ENCODE results near the gene ADK. TPM values are rescaled to one million over a fixed set of nuclear protein-coding genes. Genes with fewer than 3 reads are reported as not detected.
A peak's percentile ranks its signal among the peaks of the same experiment; 100 is the strongest.
"Not testable (repeated sequence)": the region's sequence is repeated elsewhere in the genome, so short reads cannot be mapped to it uniquely, and the experiment has no call there.

The ADK gene
- total and polyA plus RNA-seq, 4 experiments from 2014 or later, result 33.7 to 66.6 (median 51.0) TPM

DNA sequence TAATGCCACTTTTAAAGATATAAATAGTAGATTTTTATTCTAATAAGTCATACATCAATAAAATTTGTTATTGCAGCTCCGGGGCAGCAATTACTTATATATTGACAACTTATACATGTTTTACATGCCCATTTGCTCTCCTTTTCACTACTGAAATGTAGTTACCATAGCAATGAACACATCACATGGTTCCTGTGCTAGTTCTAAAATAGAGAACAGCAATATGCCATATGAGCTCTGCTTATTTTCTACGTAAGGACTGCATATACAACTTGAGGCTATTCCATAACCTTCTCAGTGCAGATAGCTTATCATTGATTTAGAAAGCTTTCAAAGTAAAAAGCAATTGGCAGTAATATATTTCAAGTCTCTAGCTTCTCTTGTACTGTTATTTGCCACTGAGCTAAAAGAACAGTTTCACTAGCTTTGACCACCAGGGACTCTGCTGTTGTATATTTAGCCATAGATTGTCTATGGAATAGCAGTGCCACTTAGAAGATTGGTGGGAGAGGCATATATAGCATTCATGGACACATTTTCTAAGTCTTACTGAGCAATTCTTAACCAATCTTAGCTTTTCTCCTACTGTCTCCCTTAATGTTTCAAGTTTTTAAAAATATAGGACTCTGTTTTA, 405.2 kb downstream of the ADK start:
- H3K36me3 ChIP-seq (ENCODE audit: insufficient read depth, low read length), result no peaks in the 10 kb centered on the region
- POLR2A ChIA-PET (ENCODE audit: partially characterized antibody), result no interaction called here
- Mint-ChIP-seq H3K27me3 (no peaks in the 10 kb centered on the region), H3K27ac (no peak overlapping the region), H3K36me3 (peaks cover 10 to 29% of the 10 kb centered on the region in 2 donors), H3K4me1 (peaks cover 0 to 5% (median 1%) of the 10 kb centered on the region in 4 donors), H3K9me3 (no peaks in the 10 kb centered on the region), H3K4me3 (no peak overlapping the region)
- H3K27me3 ChIP-seq (ENCODE audit: insufficient read depth, low read length), result no peaks in the 10 kb centered on the region
- H3K4me3 ChIP-seq (ENCODE audit: low read length in 2 of 2), result no peak overlapping the region
- H3K27ac ChIP-seq (ENCODE audit: low read depth, low read length), result no peak overlapping the region
- CTCF ChIA-PET (ENCODE audit: partially characterized antibody), result no interaction called here
- intact Hi-C loops (cut with micrococcal nuclease), result no loop called here
- H3K4me1 ChIP-seq (ENCODE audit: insufficient read depth, low read length), result no peaks in the 10 kb centered on the region
- no peak for DNase-seq
- H3K9me3 ChIP-seq (ENCODE audit: control insufficient read depth in 1 of 2, low read length in 2 of 2), result no peaks in the 10 kb centered on the region

DNA sequence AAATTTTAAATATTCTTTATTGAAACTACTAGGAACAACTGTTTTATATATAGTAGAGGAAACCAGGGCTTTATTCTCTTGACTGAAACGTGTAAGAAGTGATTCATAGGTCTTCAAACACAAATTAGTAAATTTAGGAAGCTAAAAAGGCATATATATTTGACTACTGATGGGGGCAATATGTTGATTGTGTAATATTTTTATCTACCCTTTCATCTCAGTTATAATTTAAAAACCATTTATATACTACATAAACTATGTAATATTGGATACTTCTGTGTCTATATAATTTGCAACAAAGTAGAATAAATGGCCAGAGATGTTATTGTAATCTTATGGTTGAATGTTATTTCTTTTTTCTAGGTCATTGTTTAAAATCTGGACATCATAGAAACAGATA, 406.1 kb downstream of the ADK start:
- ChIA-PET CTCF (ENCODE audit: partially characterized antibody) (no interaction called here), POLR2A (ENCODE audit: partially characterized antibody) (no interaction called here)
- no peaks in the 10 kb centered on the region for H3K4me1 ChIP-seq (ENCODE audit: insufficient read depth, low read length)
- Mint-ChIP-seq H3K9me3 (no peaks in the 10 kb centered on the region), H3K4me3 (no peak overlapping the region), H3K27me3 (no peaks in the 10 kb centered on the region), H3K27ac (peak overlapping the region in 1 of 7 donors; percentile 15), H3K36me3 (peaks cover 10 to 28% of the 10 kb centered on the region in 2 donors), H3K4me1 (peaks cover 0 to 5% (median 1%) of the 10 kb centered on the region in 4 donors)
- no peaks in the 10 kb centered on the region for H3K27me3 ChIP-seq (ENCODE audit: insufficient read depth, low read length)
- intact Hi-C loops (cut with micrococcal nuclease), result no loop called here
- no peak for DNase-seq
- H3K9me3 ChIP-seq (ENCODE audit: control insufficient read depth in 1 of 2, low read length in 2 of 2), result no peaks in the 10 kb centered on the region
- H3K4me3 ChIP-seq (ENCODE audit: low read length in 2 of 2), result no peak overlapping the region
- H3K27ac ChIP-seq (ENCODE audit: low read depth, low read length), result no peak overlapping the region
- no peaks in the 10 kb centered on the region for H3K36me3 ChIP-seq (ENCODE audit: insufficient read depth, low read length)

DNA sequence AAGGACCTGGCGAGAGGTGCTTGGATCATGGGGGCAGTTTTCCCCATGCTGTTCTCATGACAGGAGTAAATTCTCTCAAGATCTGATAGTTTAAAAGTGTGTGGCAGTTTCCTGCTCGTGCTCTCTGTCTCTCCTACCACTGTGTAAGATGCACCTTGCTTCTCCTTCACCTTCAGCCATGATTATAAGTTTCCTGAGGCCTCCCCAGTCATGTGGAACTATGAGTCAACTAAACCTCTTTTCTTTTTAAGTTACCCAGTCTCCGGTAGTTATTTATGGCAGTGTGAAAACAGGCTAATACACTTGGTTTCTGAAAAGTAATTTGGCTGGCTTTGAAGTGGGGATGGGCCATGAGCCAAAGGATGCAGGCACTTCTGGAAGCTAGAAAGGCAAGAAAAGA, 407.4 kb downstream of the ADK start:
- Histone ChIP-seq H3K4me3 (ENCODE audit: low read length in 2 of 2) (no peak overlapping the region), H3K9me3 (ENCODE audit: control insufficient read depth in 1 of 2, low read length in 2 of 2) (no peaks in the 10 kb centered on the region), H3K27ac (ENCODE audit: low read depth, low read length) (no peak overlapping the region), H3K36me3 (ENCODE audit: insufficient read depth, low read length) (no peaks in the 10 kb centered on the region), H3K27me3 (ENCODE audit: insufficient read depth, low read length) (no peaks in the 10 kb centered on the region), H3K4me1 (ENCODE audit: insufficient read depth, low read length) (no peaks in the 10 kb centered on the region)
- CTCF ChIA-PET (ENCODE audit: partially characterized antibody), result no interaction called here
- Mint-ChIP-seq H3K4me1 (peaks cover 0 to 9% (median 5%) of the 10 kb centered on the region in 4 donors), H3K4me3 (no peak overlapping the region), H3K36me3 (peaks cover 10 to 25% of the 10 kb centered on the region in 2 donors), H3K27me3 (no peaks in the 10 kb centered on the region), H3K27ac (peak overlapping the region in 2 of 7 donors; percentile 1 to 71), H3K9me3 (no peaks in the 10 kb centered on the region)
- intact Hi-C loops (cut with micrococcal nuclease), result no loop called here
- POLR2A ChIA-PET (ENCODE audit: partially characterized antibody), result no interaction called here
- no peak for DNase-seq

DNA sequence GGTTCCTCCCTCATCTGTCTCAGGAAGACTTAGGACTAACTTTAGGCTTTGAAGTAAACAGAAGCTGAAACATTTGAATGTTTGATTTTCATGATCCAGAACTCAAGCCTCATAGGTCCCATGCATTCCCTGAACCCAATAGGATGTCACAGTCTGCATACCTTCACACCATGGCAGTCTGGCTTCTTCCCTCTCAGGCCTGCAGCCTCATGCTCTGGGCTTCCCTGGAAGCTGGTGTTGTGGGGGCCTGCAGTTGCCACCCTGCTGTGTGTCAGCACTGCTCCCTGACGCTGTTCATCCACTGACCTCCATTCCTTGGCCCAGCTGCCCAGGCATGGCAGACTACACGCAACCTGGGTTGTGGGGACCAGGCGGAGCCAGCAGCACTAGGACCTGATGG, 407.9 kb downstream of the ADK start:
- DNase-seq, result no peak
- Mint-ChIP-seq H3K27ac (peak overlapping the region in 1 of 7 donors; percentile 13), H3K9me3 (no peaks in the 10 kb centered on the region), H3K4me3 (no peak overlapping the region), H3K4me1 (peaks cover 0 to 9% (median 5%) of the 10 kb centered on the region in 4 donors), H3K36me3 (peaks cover 10 to 25% of the 10 kb centered on the region in 2 donors), H3K27me3 (no peaks in the 10 kb centered on the region)
- ChIA-PET CTCF (ENCODE audit: partially characterized antibody) (no interaction called here), POLR2A (ENCODE audit: partially characterized antibody) (no interaction called here)
- Histone ChIP-seq H3K4me1 (ENCODE audit: insufficient read depth, low read length) (no peaks in the 10 kb centered on the region), H3K4me3 (ENCODE audit: low read length in 2 of 2) (no peak overlapping the region), H3K9me3 (ENCODE audit: control insufficient read depth in 1 of 2, low read length in 2 of 2) (no peaks in the 10 kb centered on the region), H3K27ac (ENCODE audit: low read depth, low read length) (no peak overlapping the region), H3K36me3 (ENCODE audit: insufficient read depth, low read length) (no peaks in the 10 kb centered on the region), H3K27me3 (ENCODE audit: insufficient read depth, low read length) (no peaks in the 10 kb centered on the region)
- intact Hi-C loops (cut with micrococcal nuclease), result no loop called here

DNA sequence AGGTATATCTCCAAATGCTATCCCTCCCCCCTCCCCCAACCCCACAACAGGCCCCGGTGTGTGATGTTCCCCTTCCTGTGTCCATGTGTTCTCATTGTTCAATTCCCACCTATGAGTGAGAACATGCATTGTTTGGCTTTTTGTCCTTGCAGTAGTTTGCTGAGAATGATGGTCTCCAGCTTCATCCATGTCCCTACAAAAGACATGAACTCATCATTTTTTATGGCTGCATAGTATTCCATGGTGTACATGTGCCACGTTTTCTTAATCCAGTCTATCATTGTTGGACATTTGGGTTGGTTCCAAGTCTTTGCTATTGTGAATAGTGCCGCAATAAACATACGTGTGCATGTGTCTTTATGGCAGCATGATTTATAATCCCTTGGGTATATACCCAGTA, 417.9 kb downstream of the ADK start:
- POLR2A ChIA-PET (ENCODE audit: partially characterized antibody); H3K27ac ChIP-seq (ENCODE audit: low read depth, low read length); H3K4me3 Mint-ChIP-seq; intact Hi-C loops (cut with micrococcal nuclease); H3K4me1 ChIP-seq (ENCODE audit: insufficient read depth, low read length); H3K27me3 Mint-ChIP-seq; H3K9me3 ChIP-seq (ENCODE audit: control insufficient read depth in 1 of 2, low read length in 2 of 2); H3K36me3 ChIP-seq (ENCODE audit: insufficient read depth, low read length); H3K27ac Mint-ChIP-seq; CTCF ChIA-PET (ENCODE audit: partially characterized antibody); H3K27me3 ChIP-seq (ENCODE audit: insufficient read depth, low read length); H3K4me3 ChIP-seq (ENCODE audit: low read length in 2 of 2); DNase-seq: not testable (repeated sequence)
- peaks cover 0 to 16% (median 8%) of the 10 kb centered on the region in 8 donors for H3K9me3 Mint-ChIP-seq
- peaks cover 2 to 22% (median 6%) of the 10 kb centered on the region in 4 donors for H3K4me1 Mint-ChIP-seq
- peaks cover 11 to 22% of the 10 kb centered on the region in 2 donors for H3K36me3 Mint-ChIP-seq

DNA sequence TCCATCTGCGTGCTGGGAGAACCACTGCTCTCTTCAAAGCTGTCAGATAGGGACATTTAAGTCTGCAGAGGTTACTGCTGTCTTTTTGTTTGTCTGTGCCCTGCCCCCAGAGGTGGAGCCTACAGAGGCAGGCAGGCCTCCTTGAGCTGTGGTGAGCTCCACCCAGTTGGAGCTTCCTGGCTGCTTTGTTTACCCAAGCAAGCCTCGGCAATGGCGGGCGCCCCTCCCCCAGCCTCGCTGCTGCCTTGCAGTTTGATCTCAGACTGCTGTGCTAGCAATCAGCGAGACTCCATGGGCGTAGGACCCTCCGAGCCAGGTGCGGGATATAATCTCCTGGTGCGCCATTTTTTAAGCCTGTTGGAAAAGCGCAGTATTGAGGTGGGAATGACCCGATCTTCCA, 422.5 kb downstream of the ADK start:
- H3K4me1 ChIP-seq (ENCODE audit: insufficient read depth, low read length); H3K36me3 ChIP-seq (ENCODE audit: insufficient read depth, low read length); H3K4me3 ChIP-seq (ENCODE audit: low read length in 2 of 2); CTCF ChIA-PET (ENCODE audit: partially characterized antibody); H3K27me3 Mint-ChIP-seq; intact Hi-C loops (cut with micrococcal nuclease); H3K27ac ChIP-seq (ENCODE audit: low read depth, low read length); H3K9me3 ChIP-seq (ENCODE audit: control insufficient read depth in 1 of 2, low read length in 2 of 2); H3K27me3 ChIP-seq (ENCODE audit: insufficient read depth, low read length): not testable (repeated sequence)
- H3K27ac Mint-ChIP-seq, result peak overlapping the region in 2 of 7 donors; percentile 36 to 51
- H3K4me1 Mint-ChIP-seq, result peaks cover 8 to 42% (median 16%) of the 10 kb centered on the region in 4 donors
- H3K4me3 Mint-ChIP-seq, result peak overlapping the region in 2 of 8 donors; percentile 41 to 68
- DNase-seq, result peak in 3 of 5 donors; percentile 17 to 19 (median 17)
- peaks cover 11 to 20% of the 10 kb centered on the region in 2 donors for H3K36me3 Mint-ChIP-seq
- POLR2A ChIA-PET (ENCODE audit: partially characterized antibody), result interaction anchor here (0.8 kb wide), 1 partner anchor 13 kb away, joined by 3 read pairs; no protein-coding TSS in a partner anchor
- peaks cover 0 to 16% (median 7%) of the 10 kb centered on the region in 8 donors for H3K9me3 Mint-ChIP-seq

DNA sequence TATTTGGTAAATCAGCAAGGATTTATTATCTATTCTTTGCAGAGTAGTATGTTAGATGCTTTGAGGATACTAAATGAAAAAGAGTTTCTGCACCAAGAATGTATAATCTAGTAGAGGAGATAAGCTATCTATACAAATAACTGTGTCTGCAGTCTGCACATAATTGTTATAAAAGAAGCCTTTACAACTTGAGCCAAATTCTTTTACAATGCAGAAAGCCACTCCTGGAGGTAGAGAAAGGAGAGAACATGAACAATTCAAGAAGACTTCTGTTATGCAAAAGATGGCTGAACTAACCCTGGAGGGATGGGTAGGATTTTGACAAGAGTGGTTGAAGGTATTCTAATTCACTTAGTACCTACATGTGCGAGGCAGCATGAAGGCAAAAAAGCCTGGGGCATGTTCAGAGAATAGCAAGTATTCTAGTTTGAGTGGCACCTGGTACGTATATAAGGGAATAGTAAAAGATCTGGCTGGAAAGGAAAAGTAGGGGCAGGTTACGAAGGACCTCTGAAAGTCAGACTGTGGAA, 424.2 kb downstream of the ADK start:
- Histone ChIP-seq H3K27ac (ENCODE audit: low read depth, low read length) (no peak overlapping the region), H3K9me3 (ENCODE audit: control insufficient read depth in 1 of 2, low read length in 2 of 2) (no peaks in the 10 kb centered on the region), H3K27me3 (ENCODE audit: insufficient read depth, low read length) (no peaks in the 10 kb centered on the region), H3K36me3 (ENCODE audit: insufficient read depth, low read length) (no peaks in the 10 kb centered on the region), H3K4me1 (ENCODE audit: insufficient read depth, low read length) (peaks cover 6% of the 10 kb centered on the region), H3K4me3 (ENCODE audit: low read length in 2 of 2) (no peak overlapping the region)
- peaks cover 8 to 42% (median 16%) of the 10 kb centered on the region in 4 donors for H3K4me1 Mint-ChIP-seq
- ChIA-PET POLR2A (ENCODE audit: partially characterized antibody) (no interaction called here), CTCF (ENCODE audit: partially characterized antibody) (no interaction called here)
- no peak for DNase-seq
- peaks cover 0 to 13% (median 5%) of the 10 kb centered on the region in 8 donors for H3K9me3 Mint-ChIP-seq
- H3K27me3 Mint-ChIP-seq, result no peaks in the 10 kb centered on the region
- peaks cover 8 to 20% of the 10 kb centered on the region in 2 donors for H3K36me3 Mint-ChIP-seq
- H3K4me3 Mint-ChIP-seq, result no peak overlapping the region
- intact Hi-C loops (cut with micrococcal nuclease), result no loop called here
- H3K27ac Mint-ChIP-seq, result peak overlapping the region in 2 of 7 donors; percentile 20 to 47

Data from CD4-positive, alpha-beta memory T cell (primary cell).